GM18873 (cell line): ENCODE results near the gene LMBR1.

Experiments used
- ATAC-seq: cut with Tn5 transposase; IDR thresholded peaks from one replicate; pipeline ENCODE4 v1.9.1; 2021; ENCODE audit warnings: mild to moderate bottlenecking, moderate library complexity, moderate number of reproducible peaks; ENCODE audit not compliant: unreplicated experiment, low FRiP score

LMBR1 gene

DNA sequence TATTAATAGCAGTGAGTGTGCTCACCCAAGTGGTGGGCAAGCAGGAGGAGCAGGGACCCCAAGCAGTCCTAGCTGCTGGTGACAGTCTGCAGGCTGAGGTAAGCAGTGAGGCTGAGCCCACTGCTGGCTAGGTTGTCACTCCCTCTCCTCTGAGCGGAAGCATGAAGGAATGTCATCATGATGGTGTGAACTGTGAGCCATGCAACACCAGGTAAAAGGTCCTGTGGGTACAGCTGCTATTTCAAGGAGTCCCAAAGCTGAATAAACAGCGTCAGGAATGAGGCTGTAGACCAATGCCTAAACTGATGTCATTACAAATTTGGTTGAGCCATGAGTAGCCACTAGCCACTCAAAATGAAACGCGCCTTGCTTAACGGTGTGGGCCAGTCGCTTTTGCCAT lies 126.3 kb downstream of the LMBR1 start:
- ATAC-seq: no peak

DNA sequence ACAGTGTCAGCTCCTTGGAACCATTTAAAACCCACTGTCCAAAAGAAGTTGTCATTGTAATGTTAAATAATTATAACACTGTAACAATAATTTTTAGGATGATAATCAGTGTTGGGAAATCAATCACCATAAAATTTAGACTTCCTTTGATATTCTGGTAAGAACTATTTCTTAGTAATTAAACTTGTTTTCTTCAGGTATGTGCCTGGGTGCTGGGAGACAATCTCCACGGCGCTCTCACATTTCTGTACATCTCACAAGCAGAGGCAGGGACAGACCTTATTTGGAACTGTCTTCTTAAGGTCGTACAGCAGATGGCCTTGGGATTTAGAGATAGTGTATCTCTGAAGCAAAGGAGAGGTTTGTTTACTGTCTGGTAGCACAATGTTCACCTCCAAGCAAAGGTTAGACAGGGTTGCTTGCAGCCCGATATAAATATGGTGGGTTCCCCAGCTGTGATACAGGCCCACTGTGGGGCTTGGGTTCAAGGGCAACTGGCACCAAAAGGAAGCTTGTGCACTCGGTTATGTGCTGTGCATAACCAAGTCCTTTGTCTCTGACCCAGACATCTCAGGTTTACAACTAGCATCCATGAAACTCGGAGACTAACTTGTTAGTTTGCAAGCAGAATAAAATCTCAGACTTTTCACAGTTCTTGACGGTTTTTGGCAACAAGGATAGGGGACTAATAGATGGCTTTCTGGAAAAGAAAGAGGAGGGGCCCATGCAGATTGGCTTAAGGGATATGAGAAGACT lies 126.9 kb downstream of the LMBR1 start:
- no peak for ATAC-seq

DNA sequence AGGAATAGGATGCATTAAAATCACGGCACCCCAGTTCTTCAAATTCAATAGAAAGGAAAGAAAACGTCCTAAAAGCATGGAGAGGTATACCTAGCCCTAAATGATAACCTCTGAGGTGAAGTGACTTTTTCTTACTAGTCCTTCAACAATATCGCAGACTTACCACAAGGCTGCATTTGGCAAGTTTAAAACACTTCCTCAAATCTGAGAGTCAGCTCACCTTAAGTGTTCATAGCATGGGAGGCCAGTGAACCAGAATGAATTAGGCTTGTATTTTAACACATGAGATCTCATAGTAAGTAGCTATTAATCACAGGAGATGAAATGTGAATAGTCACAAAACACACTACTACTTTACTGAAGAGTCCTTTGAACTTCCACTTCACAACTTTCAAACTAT lies 128.2 kb downstream of the LMBR1 start:
- ATAC-seq: no peak

DNA sequence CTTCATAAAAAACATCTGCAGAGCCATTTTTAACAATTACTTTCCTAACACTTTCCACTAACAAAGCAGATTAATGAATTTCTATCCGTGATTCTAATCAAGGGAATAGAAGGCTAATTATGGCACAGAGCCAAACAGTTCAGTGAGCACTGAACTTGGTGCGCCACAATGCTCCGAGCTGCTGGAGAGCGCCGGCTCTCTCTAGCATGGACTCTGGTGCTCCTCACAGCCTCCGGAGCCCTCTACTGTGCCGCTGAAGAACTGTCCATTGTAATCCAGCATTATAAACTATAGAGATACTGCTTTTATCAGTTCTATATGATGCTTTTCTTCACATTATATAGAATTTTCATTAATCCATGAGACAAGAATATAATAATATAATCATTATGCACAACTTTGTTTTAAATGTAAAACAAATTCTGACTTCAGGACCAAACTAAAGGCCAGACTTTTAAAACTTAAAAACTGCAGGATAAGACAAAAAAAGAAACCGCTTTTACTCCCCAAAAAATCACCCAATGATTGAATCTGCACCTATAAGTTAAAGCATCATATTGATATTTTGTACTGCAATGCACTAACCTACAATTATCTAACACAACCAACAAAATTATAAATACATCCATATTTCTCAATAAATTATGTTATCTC lies 128.8 kb downstream of the LMBR1 start:
- ATAC-seq: no peak

DNA sequence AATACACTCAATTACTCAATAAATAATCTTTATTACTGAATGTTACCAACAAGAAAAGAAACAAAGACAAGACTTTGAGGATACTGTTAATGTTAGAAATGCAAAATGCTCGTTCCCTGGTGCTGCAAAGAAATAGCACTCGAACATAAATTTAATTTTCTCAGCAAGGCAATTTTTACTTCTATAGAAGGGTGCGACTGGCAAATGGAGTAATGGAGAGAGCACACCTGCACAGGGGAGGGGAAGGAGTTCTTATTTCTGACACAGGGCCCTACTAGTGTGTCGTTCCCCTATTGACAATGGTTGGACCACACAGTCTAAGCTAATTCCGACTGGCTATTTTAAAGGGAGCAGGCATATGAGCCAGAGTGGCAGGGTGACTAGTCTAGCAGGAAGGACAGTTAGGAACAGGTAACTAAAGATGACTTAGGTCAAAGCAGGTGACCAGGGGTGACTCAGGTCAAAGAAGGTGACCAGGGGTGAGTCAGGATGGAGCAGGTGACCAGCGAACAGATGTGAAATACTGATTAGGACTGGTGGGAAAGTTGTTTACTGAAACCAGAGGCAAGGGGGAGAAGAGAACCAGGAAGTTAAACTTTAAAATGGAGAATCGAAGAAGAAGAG lies 133.3 kb downstream of the LMBR1 start:
- no peak for ATAC-seq

DNA sequence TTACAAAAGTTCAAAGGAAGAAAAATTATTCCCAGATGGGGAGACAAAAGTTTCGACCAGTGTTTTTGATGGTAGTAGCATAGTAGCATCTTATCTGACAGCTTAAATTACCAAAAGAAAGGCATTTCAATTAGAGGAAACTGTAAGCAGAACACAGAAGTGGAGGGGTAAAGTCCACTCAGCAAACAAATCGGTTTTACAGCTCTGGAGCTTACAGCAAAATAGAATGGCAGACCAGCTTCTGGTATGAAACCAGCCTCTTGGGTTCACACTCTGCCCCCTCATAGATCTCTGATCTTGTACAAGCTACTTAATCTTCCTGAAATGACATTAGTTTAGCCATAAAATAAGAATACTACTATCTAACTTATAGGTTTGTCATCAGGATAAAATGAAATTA lies 133.8 kb downstream of the LMBR1 start:
- no peak for ATAC-seq

DNA sequence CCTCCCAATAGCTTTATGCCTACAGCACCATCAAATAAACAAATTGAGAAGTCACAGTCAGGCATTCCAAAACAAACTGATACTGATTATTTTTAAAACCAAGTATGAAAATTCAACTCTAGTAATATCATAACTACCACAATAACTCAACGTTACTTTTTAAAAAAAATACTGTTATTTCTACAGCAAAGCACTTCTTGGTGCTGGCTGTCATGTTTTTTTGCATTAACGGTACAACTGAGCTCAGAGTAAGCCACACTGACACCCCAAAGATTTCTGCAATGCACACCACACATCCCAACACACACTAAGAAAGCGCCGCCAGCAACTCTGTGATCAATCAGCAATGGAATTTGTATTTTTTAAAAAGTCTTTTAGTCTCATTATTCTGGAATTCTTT lies 138.8 kb downstream of the LMBR1 start:
- ATAC-seq: no peak

DNA sequence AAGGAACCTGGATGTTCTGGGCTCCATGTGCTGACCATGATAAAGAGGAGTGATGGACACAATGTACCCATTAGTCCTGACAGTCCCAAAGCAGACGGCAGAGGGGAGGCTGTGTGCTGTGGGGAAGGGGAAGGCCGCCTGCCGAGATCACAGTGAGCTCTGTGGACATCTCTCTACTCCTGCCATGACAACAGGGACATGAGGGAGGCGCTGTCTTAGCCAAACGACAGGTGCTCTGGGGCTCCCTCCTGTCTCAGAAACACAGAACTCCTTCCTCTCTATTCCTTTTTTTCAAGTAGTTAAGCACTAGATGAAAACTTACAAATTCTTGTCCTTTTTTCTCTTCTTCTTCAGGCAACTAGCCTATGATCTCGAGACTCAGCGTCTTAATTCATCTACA lies 139.4 kb downstream of the LMBR1 start:
- no peak for ATAC-seq

DNA sequence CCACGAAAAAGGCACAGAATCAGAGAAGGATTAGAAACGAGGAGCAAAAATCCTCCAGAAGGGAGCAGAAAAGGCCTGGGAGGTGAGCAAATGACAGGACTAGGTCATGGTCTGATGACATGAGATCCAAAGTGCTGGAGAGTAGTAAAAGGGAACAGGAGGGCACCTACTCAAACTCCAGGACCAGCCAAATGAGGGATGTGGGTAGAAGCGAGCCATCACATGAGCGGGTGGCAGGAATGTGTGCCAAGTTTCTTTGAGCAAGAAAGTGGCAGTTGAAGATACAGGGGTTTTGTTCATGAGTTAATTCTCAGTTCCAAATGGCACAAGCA lies 139.8 kb downstream of the LMBR1 start:
- no peak for ATAC-seq

DNA sequence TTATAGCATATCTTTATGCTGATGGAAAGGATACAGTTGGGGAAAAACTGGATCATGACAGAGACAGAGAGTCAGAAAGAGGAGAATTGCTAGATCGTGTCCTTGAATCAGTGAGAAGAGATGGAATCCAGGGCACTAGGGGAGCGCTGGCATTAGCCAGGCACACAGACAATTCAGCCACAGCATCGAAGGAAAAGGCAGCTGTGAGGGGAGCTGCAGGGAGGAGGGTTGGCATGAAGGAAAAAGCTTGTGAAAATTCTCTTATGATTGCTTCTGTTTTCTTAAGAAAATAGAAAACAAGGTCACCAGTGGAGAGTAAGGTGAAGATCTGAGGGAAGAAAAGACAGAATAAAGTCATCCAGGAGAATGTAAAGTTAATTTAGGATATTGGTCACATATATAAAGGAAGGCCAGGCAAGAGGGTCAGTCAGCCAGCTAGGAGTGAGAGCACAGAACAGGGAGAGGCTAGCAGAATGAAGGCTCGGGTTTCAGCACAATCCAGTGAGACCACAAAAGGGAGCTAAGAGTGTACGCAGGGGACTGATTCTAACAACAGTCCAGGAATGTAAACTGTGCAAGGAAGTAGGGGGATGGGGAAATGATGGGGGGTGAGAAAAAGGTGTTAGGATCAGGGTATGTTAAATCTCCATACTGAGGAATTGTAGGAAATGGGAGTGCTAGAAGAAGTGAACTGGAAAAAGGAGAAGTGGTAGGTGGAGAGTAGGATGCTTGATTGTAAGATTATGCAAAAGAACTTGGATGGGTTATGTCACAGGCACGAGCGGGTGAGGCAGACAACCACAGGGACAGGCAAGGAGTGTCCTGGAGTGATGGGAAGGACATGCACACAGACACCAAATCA lies 140.4 kb downstream of the LMBR1 start:
- no peak for ATAC-seq

DNA sequence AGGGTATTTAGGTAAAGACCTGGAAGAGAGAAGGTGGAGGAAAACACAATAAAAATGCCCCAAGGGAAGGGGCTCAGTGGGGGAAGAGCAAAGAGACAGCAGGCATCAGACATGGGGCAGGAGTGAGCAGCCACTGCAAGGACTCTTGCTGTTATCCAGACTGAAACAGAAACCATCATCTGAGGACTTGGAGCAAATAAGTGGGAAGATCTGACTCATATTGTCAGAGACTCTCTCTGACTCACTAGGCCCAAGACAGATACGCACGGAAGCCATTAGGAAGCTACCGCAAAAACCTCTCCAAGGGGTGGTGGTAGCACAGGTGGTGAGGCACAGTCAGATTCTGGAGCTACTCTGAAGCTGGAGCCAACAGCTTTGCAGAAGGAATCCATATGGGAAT lies 141.7 kb downstream of the LMBR1 start:
- ATAC-seq: peak; percentile 66

DNA sequence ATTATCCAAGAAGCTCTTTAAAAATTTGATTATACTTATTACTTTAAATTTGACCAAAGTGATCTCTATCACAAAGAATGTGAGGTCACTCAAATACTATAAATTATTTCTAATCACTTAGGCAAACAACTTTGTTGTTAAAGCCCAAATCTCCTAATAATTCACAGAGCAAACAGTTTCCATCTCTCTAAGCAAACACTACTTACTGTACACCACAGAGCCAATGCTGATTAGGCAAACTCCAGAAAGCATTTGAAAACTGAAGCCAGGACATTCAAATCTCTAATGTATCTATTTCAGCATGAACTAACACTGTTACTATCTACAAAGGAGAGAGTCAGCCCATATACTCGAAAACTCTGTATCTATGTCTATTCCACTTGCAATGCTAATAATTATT lies 145.3 kb downstream of the LMBR1 start:
- ATAC-seq: no peak

DNA sequence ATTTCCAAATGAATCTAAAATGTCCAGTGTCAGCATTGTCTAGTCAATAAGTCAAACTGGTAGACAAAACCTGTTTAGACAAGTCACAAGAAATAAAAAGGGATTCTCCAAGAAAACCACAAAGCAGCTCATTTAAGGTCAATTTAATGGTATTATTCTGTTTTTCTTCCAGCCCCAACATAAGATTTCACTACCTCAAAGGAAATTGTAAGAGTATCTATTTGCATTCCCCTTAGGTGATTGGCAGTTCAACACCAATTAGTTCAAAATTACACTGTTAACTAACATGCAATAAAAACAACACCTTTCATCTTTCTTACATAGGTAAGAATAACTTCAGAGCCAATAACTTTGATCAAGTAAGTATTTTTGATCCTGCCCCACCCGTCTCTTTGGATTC lies 146.1 kb downstream of the LMBR1 start:
- ATAC-seq: no peak

DNA sequence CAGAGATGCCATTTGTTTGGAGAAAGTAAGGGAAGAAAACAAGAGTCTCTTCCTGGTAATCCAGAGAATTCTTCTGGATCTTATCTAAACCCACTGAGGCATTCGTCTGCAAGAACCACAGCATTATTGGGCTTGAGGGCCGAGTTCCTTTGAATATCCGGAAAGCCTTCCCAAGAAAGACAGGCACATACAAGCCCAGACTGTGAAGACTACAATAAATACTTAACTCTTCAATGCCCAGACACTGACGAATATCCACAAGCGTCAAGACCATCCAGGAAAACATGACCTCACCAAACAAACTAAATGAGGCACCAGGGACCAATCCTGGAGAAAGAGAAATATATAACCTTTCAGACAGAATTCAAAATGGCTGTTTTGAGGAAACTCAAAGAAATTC lies 153.4 kb downstream of the LMBR1 start:
- ATAC-seq: no peak

DNA sequence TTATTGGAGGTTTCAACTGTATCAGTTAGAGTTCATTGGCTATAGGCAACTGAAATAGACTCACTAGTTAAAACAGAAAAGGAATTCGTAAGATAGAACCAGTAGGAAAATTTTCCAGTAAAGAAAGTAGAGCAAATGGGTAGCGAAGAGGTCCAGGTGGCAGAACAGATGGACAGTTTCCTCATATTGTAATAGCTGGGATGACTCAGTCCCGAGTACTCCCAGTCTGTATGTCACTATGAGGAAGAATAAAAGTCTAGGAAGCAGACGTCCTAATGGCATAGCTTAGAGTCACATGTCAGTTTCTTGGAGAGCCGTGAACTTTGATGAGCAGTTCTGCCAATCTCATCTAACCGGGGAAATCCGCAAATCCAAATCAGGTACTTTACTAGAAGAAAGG lies 157.1 kb downstream of the LMBR1 start:
- no peak for ATAC-seq

DNA sequence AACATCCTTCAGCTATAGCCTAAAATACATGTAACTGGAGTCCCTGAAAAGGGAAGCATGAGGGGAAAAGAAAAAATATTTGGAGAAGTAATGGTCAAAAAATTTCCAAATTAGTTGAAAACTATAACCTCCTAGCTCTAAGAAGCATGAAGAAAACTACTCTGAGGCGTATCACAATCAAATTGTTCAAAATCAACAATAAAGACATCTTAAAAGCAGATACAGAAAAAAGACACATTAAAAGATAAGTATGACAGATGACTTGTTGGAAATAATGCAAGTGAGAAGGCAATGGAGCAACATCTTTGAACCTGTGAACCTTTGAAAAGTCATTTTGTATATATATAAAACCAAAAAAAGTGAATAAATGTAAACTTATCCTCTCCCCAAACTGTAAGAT lies 159.3 kb downstream of the LMBR1 start:
- ATAC-seq: no peak

DNA sequence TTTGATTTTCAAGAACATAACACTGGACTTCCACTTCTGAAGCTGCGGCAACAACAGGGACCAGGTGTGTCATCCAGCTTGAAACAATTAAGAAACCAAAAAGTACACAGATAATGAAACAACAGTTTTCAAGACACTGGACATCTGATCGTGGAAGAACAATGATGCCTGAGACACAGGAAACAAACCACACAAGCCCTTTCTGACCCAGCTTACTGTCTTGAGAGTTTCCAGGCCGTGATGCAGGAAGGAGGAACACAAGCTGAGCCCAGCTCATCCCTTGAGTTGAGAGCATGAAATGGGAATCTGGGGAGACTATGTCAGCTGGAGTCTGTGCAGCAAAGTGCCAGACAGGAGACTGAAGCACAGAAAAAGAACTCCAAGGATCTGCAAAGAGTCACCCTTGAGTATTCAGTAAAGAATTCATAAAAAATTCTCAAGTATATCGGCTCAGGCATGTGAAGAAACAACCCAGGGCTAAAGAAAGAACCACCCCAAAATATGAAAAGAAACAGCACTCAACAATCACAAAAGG lies 160.8 kb downstream of the LMBR1 start:
- ATAC-seq: no peak

DNA sequence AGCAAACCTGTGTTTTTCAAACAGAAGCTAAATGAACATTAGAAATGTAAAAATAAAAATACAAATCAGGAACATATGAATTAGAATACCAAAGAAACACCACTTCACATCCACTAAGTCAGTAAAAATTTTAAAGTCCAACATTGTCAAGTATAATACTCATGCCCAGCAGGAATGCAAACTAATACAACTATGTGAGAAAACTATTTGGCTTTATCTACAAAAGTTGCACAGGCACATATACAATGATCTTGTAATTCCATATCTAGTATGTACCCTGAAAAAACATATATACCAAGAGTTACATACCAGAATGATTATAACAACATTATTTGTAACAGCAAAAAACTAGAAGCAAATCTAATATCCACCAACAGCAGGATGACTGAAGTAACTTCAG lies 161.3 kb downstream of the LMBR1 start:
- no peak for ATAC-seq

DNA sequence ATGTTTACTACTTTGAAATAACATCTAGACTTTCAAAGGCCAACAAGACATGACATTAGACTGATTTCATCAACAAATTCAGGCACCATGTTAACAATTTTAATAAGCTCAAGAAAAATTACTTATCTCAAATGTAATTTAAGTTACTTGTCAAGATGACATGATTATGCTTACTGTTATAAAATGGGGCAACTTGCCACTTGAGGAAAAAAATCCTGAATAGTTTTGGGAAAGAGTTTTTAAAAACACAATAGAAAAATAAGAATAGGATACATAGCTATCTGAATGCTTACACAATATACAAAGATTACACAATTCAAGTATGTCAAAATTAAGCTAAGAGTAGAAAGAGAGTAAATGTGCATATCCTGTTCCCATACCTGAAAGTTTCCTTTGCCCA lies 167.0 kb downstream of the LMBR1 start:
- no peak for ATAC-seq

DNA sequence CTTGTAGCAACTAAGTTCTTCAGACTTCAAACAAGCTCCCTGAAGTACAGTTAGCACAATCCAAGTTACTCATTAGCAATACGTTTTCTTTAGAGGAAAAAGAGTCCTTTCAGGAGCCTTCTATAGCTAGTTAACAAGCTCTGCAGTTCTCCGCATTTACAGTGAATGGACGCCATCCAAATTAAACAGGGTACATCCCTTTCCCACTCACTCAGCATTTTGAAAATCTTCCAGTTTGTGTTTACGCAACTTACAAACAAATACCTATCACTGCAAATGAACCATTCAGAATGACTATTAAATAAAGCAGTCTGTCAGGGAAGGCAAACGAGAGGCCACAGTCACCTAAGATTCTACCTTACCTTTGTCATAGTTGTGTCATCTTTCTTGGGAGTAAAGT lies 167.9 kb downstream of the LMBR1 start:
- no peak for ATAC-seq
